ENCODE results near the gene NUDT9. TPM values are rescaled to one million over a fixed set of nuclear protein-coding genes. Genes with fewer than 3 reads are reported as not detected.

NUDT9 gene
- total RNA-seq, 1 experiment from 2014 or later = 9.1 TPM

DNA sequence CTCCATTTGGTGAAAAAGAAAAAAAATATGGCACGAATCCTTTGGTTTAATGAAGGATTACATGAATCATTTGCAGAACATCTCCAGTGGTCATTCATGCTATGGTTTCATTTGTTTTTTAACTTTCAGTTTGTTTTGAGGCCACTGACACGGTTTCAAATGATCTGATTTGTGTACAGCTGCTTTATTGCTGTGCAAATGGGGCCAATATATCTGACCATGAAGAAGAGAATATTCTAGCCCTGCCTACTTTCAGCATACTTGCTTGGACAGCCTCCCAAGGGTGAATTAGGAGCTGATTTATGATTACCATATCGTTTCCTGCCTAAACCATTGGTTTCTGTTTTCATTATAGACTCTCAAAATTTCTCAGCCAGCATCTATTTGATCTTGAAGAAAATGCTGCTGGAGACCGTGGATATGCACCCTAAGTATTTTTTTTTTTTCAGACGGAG, 76.1 kb downstream of the NUDT9 start:
- no peaks in the 10 kb centered on the region for H3K27me3 ChIP-seq (ENCODE audit: control insufficient read depth, insufficient read depth, low read length)
- no peak for DNase-seq
- H3K4me3 ChIP-seq (ENCODE audit: insufficient read depth, low read depth, low read length) = no peak overlapping the region
- no peaks in the 10 kb centered on the region for H3K36me3 ChIP-seq (replicated peaks; ENCODE audit: control insufficient read depth, insufficient read depth, low read length)

DNA sequence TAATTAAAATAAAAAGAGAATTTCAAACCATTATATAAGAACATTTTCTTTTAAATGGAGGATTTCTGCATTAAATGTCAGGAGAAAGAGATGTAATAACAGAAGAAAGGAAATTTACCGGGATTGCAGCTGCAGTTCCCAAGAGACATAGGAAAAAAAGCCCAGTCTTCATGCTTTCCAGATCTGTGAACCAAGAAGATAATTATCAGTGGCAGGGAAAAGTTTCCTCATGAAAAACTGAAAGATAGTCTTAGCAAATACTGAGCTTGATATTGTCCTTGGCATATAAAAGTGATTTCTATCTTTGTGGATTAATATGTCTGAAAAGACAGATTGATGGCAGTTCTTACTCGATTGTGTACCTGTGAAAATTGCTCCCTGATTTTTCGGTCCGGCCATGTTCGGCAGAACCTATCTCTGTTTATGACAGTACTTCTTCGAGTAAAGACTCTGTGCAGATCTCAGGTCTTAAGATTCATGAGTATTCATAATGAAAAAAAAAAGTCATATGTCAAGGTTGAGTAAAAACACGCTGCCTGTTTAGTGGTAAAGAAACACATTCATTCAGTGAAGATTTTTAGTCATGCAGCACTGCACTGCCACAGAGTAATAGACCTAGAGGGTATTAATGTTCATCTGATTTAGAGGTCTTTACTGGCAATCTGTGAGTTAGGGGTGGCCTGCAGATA, 77.2 kb downstream of the NUDT9 start:
- Histone ChIP-seq H3K27me3 (ENCODE audit: control insufficient read depth, insufficient read depth, low read length) (no peaks in the 10 kb centered on the region), H3K4me3 (ENCODE audit: insufficient read depth, low read depth, low read length) (no peak overlapping the region), H3K36me3 (replicated peaks; ENCODE audit: control insufficient read depth, insufficient read depth, low read length) (no peaks in the 10 kb centered on the region)
- no peak for DNase-seq

DNA sequence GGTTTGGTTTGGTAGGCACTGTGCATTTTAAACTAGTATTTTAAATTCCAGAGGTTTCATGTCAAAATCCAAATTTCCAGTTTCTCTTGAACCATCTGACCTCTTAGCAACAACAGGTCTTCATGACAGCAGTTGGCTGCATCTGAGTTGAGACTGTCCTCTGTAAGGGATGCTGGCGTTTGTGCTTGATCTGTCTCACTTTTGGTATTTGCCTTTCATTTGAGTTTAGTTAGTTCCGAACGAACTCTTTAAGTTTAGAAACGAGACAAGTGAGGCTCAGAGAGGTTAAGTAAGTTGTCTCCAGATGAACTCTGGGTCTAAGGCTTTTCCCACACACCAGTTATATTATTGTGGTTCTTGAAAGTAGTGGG, 77.7 kb downstream of the NUDT9 start:
- Histone ChIP-seq H3K27me3 (ENCODE audit: control insufficient read depth, insufficient read depth, low read length) (no peaks in the 10 kb centered on the region), H3K4me3 (ENCODE audit: insufficient read depth, low read depth, low read length) (no peak overlapping the region), H3K36me3 (replicated peaks; ENCODE audit: control insufficient read depth, insufficient read depth, low read length) (no peaks in the 10 kb centered on the region)
- no peak for DNase-seq

DNA sequence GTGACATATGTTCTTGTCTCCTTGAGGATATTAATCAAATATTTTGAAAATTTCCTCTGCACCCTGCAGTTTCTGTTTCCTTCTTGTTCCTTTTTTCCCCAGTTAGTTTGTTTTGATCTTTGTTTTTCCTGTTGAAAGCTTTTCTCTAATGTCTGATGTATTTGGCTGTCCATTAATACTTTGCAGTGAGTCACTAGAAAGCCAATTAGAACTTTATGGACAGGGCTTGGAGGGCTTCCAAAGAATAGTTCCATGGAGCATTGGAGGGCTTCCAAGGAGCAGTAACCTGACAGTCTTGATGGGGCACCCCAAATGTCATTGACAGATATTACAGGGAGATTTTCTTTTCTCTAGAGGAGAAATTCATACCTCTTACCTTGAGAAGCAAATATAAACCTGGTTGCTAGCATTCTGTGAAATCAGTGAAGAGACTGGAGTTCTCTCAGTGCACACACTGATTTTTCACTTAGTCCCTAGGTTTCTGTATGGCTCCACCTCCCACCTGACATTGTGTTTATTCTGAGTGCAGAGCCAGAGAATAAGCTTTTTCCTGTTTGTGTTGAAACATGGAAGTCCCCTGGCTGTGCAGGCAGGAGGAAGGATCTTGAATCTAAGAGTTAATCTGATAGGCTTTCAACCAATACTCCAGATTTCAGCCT, 80.3 kb downstream of the NUDT9 start:
- no peak overlapping the region for H3K4me3 ChIP-seq (ENCODE audit: insufficient read depth, low read depth, low read length)
- no peak for DNase-seq
- H3K36me3 ChIP-seq (replicated peaks; ENCODE audit: control insufficient read depth, insufficient read depth, low read length) = no peaks in the 10 kb centered on the region
- H3K27me3 ChIP-seq (ENCODE audit: control insufficient read depth, insufficient read depth, low read length) = no peaks in the 10 kb centered on the region

DNA sequence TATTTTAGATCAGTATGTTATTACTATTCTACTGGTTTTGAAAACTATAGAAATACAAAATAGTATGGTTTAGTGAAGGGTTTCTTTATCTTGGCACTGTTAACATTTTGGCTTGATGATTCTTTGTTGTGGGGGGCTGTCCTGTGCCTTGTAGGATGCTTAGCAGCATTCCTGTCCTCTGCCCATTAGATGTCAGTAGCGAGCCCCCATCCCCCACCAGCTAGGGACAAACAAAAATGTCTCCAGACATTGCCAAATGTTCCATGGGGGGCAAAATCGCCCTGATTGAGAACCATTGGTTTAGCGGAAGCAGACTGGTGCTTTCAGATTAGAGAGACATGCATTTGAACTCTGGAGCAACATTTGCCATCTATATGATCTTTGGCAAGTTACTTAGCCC, 83.5 kb downstream of the NUDT9 start:
- H3K4me3 ChIP-seq (ENCODE audit: insufficient read depth, low read depth, low read length) = no peak overlapping the region
- no peaks in the 10 kb centered on the region for H3K27me3 ChIP-seq (ENCODE audit: control insufficient read depth, insufficient read depth, low read length)
- no peaks in the 10 kb centered on the region for H3K36me3 ChIP-seq (replicated peaks; ENCODE audit: control insufficient read depth, insufficient read depth, low read length)
- DNase-seq = peak; percentile 17

DNA sequence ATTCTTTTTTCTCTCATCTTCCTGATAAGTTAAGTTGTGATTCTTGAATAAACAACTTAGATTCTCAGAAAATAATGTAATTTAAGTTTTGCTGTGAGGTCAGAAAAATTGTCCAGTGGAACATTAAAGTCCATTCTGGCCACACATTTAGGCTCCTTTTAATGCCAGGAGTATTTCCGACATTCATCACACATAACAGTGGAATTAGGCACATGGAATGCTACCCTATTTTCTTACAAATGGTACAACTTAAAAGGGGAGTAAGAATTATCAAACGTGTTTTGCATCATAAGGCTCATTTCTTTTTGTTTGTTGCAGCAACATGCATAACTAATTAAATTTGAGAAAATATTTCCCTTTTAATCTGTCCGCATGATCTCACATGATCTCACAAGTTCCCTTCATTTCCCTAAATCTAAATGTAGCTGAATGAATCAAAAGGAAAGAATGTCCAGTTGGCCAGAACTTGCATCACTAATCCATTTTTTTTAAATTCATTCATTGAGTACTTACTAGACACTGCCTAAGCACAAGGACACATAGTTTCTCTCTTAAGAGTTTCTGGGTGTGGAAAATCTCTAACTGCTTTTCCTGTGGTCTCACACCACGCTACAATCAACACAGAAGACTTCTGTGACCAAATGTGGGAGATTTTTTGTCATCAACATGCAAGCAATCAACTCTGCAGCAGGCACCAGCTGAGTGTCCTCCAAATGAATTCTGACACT, 84.8 kb downstream of the NUDT9 start:
- DNase-seq = no peak
- Histone ChIP-seq H3K4me3 (ENCODE audit: insufficient read depth, low read depth, low read length) (no peak overlapping the region), H3K27me3 (ENCODE audit: control insufficient read depth, insufficient read depth, low read length) (no peaks in the 10 kb centered on the region), H3K36me3 (replicated peaks; ENCODE audit: control insufficient read depth, insufficient read depth, low read length) (no peaks in the 10 kb centered on the region)

Other genes starting within 250 kb of the NUDT9 start
- gene KLHL8, start 202.0 kb upstream of the NUDT9 start, total RNA-seq (2014; rRNA removed; shearing (Covaris generic)) = 4.4 and 4.6 TPM in 2 replicates
- gene HSD17B13, start 99.7 kb upstream of the NUDT9 start, total RNA-seq (2014; rRNA removed; shearing (Covaris generic)) = 0.11 and 0.14 TPM in 2 replicates
- 20.9 and 35.0 TPM in 2 replicates for gene HSD17B11, start 31.4 kb upstream of the NUDT9 start, total RNA-seq (2014; rRNA removed; shearing (Covaris generic))
- 0.48 and 0.81 TPM in 2 replicates for gene SPARCL1, start 106.8 kb downstream of the NUDT9 start, total RNA-seq (2014; rRNA removed; shearing (Covaris generic))
- not detected in 2 replicates for gene DSPP, start 186.0 kb downstream of the NUDT9 start, total RNA-seq (2014; rRNA removed; shearing (Covaris generic))
- not detected in 2 replicates for gene DMP1, start 227.7 kb downstream of the NUDT9 start, total RNA-seq (2014; rRNA removed; shearing (Covaris generic))